Measurements from ENCODE around the gene ABCC3.

GRCh38 chr17:50634915-50635731, 442 bp downstream of the ABCC3 start:
- TF ChIP-seq CTCF (IDR thresholded peaks at IDR 0.05): no peak
- no peak for TF ChIP-seq POLR2AphosphoS5 (IDR thresholded peaks at IDR 0.05)
- no peak for TF ChIP-seq EP300 (IDR thresholded peaks at IDR 0.05)
